CD1c-positive myeloid dendritic cell (primary cell): ENCODE data around the gene NOP53.
"Not testable (repeated sequence)": the region's sequence is repeated elsewhere in the genome, so short reads cannot be mapped to it uniquely, and the experiment has no call there.

Source experiments
- DNase-seq: peaks from one replicate; pipeline ENCODE4 v3.0.0-alpha.2; 2016; ENCODE audit errors: extremely low spot score

The NOP53 gene

GRCh38 chr19:47754206-47755064 lies 9.1 kb downstream of the NOP53 start:
- no peak for DNase-seq

GRCh38 chr19:47755065-47755761 lies 9.9 kb downstream of the NOP53 start:
- DNase-seq: no peak

DNA sequence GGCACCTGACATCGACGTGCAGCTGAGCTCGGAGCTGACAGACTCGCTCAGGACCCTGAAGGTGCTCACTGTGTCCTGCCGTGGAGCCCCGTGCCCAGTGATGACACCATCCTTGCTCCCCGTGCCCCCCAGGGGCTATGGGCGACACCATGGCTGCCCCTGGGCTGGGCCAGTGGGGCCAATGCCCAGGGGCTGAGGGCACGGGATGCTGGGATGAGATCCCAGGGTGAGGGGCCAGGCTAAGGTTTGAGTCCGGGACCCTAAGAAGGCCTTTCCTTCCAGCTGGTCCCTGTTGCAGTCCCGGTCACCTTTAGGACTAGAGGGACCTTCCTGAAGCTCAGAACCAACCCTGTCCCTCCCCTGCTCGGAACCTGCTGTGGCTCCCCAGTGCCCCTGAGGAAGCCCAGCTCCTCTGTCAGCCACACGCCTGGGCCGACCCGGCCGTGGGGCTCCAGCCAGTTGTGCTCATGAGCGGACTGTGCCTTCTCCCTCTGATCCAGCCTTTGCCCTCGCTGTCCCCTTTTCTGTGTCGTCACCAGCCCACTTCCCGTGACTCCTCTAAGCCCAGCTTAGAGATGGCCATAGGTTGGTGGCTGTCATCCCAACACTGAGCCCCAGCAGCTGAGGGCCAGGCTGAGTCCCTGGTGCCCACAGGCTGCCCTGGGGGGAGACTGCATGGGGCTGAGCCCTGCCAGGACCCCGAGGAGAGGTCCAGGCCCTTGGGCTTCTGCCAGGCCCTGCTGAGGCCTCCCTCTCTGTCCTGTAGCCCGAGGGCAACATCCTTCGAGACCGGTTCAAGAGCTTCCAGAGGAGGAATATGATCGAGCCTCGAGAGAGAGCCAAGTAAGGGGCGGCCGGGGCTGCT lies 10.6 kb downstream of the NOP53 start:
- DNase-seq: no peak

DNA sequence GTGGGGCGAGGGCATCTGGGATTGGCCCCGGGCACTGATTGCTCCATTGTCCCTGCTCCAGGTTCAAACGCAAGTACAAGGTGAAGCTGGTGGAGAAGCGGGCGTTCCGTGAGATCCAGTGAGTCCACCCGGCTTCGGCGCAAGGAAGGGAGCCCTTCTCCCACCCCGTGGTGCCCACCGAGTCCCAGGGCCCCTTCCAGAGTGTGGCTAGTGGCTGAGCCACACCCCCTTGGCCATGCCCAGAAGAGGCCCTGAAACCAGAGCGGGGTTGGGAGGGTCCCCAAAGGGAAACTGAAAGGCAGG lies 11.2 kb downstream of the NOP53 start:
- DNase-seq: no peak

DNA sequence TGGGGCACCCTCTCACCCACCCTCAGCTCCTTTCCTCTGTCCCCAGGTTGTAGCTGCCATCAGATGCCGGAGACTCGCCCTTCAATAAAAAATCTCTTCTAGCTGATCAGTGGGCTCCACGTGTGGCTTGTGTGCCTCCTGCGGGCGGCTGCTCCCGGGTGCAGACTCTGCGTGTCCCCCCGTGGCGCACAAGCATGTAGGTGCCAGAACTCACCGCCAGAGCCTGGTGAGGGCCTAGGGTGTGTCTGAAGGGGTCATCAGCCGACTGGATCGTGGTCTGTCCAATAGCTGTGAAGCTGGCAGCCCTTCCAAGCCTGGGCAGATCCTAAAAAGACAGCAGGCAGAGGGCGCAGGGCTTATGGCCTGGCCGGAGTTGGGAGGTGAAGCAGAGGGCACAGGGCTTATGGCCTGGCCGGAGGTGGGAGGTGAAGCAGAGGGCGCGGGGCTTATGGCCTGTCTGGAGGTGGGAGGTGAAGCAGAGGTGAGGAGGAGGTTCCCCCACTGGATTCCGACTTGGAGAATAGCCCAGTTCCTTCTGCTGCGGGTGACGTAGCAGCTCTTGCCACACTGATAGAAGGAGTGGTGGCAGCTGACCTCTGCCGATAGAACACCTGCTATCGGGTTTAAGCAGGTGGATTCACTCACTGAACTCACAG lies 11.7 kb downstream of the NOP53 start:
- no peak for DNase-seq

- no peak for DNase-seq
Measured at GRCh38 chr19:47757617-47758442, 12.5 kb downstream of the NOP53 start.

DNA sequence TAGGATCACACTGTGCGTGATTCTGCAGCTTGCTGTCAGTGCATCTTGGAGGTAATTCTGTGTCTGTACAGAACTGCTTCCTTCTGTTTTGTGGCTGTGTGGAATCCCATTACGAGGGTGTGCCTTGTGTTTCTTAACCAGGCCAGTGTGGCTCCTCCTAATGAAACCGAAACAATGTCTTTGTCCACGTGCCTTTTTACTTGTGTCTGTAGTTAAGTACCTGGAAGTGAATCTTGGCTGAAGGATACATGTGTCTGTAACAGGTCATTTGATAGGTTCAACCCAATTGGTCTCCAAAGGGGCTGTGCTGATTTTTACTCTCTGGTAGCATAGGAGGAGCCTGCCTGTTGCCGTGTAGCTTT lies 13.1 kb downstream of the NOP53 start:
- DNase-seq: no peak

GRCh38 chr19:47760632-47760999 lies 15.3 kb downstream of the NOP53 start:
- no peak for DNase-seq

- no peak for DNase-seq
Measured at GRCh38 chr19:47761566-47761965, 16.2 kb downstream of the NOP53 start.

GRCh38 chr19:47762151-47762550 lies 16.8 kb downstream of the NOP53 start:
- DNase-seq: no peak

- no peak for DNase-seq
Measured at GRCh38 chr19:47762615-47763308, 17.4 kb downstream of the NOP53 start.

- not testable (repeated sequence) for DNase-seq
Measured at GRCh38 chr19:47764705-47765104, 19.4 kb downstream of the NOP53 start.

GRCh38 chr19:47765523-47766358 lies 20.4 kb downstream of the NOP53 start:
- peak; percentile 29 for DNase-seq

- DNase-seq: no peak
Measured at GRCh38 chr19:47766359-47766620, 20.9 kb downstream of the NOP53 start.

DNA sequence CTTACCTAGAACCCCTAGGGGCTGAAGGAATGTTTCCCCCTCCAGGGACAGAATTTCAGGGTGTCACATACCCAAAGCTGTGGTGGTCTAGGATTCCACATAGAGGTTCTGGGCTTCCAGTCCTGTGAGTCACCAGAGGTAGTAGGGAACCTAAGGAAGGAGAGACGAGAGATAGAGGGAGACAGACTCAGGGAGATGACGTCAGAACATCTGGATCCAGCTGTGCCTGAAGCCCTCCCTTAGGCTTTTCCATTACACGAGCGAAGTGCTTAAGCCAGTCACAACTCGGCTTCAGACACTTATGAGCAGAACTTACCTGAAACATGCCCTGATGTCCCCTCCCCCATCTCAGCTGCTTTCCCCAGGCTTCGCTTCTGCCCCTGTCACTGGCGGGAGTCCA lies 21.3 kb downstream of the NOP53 start:
- DNase-seq: no peak

GRCh38 chr19:47767349-47767748 lies 22.0 kb downstream of the NOP53 start:
- DNase-seq: no peak

DNA sequence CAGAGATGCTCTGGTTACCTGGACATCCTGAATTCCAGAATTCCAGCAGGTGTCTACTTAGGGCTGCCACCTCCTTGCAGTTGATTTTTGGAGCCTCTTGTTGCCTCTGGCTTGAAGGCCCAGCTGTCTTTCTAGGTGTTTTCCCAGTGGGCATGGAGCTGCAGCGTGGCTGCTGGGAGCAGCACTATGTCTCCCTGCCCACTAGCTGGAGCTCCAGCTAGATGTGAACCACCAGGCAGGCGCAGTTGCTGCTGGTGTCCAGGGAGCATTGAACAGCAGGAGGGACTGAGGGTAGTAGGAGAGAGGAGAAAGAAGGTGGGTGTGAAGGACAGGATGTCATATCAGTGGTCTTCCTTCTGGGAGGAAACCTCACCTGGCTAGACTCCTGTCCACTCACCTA lies 23.3 kb downstream of the NOP53 start:
- DNase-seq: no peak

GRCh38 chr19:47769534-47769933 lies 24.2 kb downstream of the NOP53 start:
- DNase-seq: no peak

DNA sequence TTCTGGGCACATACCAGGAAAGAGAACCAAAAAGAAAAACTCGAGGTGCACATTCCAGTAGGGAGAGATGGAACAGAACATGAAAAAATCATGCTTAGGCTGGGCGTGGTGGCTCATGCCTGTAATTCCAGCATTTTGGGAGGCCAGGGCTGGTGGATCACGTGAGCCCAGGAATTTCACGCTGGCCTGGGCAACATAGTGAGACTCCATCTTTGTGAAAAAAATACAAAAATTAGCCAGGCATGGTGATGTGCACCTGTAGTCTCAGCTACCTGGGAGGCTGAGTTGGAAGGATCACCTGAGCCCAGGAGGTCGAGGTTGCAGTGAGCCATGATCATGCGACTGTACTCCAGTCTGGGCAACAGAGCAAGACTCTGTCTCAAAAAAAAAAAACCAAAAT lies 25.9 kb downstream of the NOP53 start:
- DNase-seq: not testable (repeated sequence)

GRCh38 chr19:47776568-47776967 lies 31.2 kb downstream of the NOP53 start:
- no peak for DNase-seq
